Stomach (tissue), 9 donors: Measurements from ENCODE around the gene GUCY1A2. TPM values are rescaled to one million over a fixed set of nuclear protein-coding genes. Genes with fewer than 3 reads are reported as not detected.
A peak's percentile ranks its signal among the peaks of the same experiment; 100 is the strongest.

ENCODE experiments used
- DNase-seq, 2 donors: peaks; one replicate each; pipeline versions ENCODE4 v3.0.0 to v3.0.0-alpha.2; 2013 to 2019
- H3K27ac ChIP-seq, 5 donors: fragments of 200-600 bp in 4 of 5; sonication (generic) in 4 of 5; one replicate each; pipeline ENCODE4 v1.5.1; 2013 to 2019; ENCODE audit warnings: mild to moderate bottlenecking in 1 of 5, moderate library complexity in 1 of 5
- H3K27me3 ChIP-seq, 3 donors: fragments of 200-600 bp; sonication (generic); one replicate each; pipeline ENCODE4 v1.5.1; 2017 to 2019; ENCODE audit warnings: mixed run types in 1 of 3
- H3K36me3 ChIP-seq, 4 donors: fragments of 200-600 bp; sonication (generic); 1 replicate in 3 of 4; 2 replicates in 1 of 4; pipeline ENCODE4 v1.5.1; 2016 to 2019
- H3K4me1 ChIP-seq, 4 donors: fragments of 200-600 bp; sonication (generic); one replicate each; pipeline ENCODE4 v1.5.1; 2016 to 2019
- H3K4me3 ChIP-seq, 4 donors: fragments of 200-600 bp; sonication (generic) in 3 of 4; one replicate each; pipeline ENCODE4 v1.5.1; 2016 to 2019; ENCODE audit warnings: mild to moderate bottlenecking in 1 of 4
- H3K9me3 ChIP-seq, 4 donors: fragments of 200-600 bp; sonication (generic); one replicate each; pipeline ENCODE4 v1.5.1; 2016 to 2019
- CTCF ChIP-seq, 7 experiments: fragments of 450-650 bp in 4 of 7; fragments of 200-600 bp in 3 of 7; sonication (generic) in 3 of 7; IDR thresholded peaks; one replicate each; pipeline ENCODE4 v1.5.1; 2016 to 2019; ENCODE audit warnings: antibody characterized with exemption in 7 of 7, control low read depth in 2 of 7, mild to moderate bottlenecking in 1 of 7
- EP300 ChIP-seq: sonication (generic); formaldehyde crosslinking; IDR thresholded peaks from one replicate; pipeline ENCODE4 v1.6.1; 2017; ENCODE audit warnings: antibody characterized with exemption
- POLR2A ChIP-seq, 4 donors: fragments of 450-650 bp; IDR thresholded peaks; one replicate each; pipeline ENCODE4 v1.6.1; 2016; ENCODE audit warnings: antibody characterized with exemption in 4 of 4, control low read depth in 2 of 4, mild to moderate bottlenecking in 1 of 4, moderate library complexity in 1 of 4
- POLR2AphosphoS5 ChIP-seq, 3 donors: sonication (generic); formaldehyde crosslinking; IDR thresholded peaks; one replicate each; pipeline ENCODE4 v1.6.1; 2016; ENCODE audit warnings: antibody characterized with exemption in 3 of 3
- WGBS, 5 donors: extraction: QIAGEN DNeasy Blood & Tissue Kit in 3 of 5; methylation state at CpG; one replicate each; pipeline versions ENCODE4 v1.1.5 to v1.1.7; 2013 to 2018; 5-methylcytosine and 5-hydroxymethylcytosine counted together
- intact Hi-C: fragments of 100-400 bp; cut with DNase I; formaldehyde crosslinking; loops from one replicate; pipeline ENCODE4 v1.15.1; 2023; ENCODE audit warnings: low total_unique reads
- polyA plus RNA-seq, 3 donors: library from polyadenylated mRNA; stranded (reverse); fragments of 200-250 nt; gene quantifications; one replicate each; pipeline ENCODE4 v1.2.3, GENCODE V29; 2013
- total RNA-seq, 5 donors: library from RNA; depleted of rRNA; stranded (reverse); fragments of >200 nt; gene quantifications; one replicate each; pipeline versions ENCODE4 v1.1.0 to v1.2.3, GENCODE V29; 2014 to 2016
- donor health status: healthy with polysubstance abuse.
- donor health status: Bipolar disorder and iron deficiency.
- donor health status: healthy.

The GUCY1A2 gene
- total and polyA plus RNA-seq, 8 donors = 0.10 to 15.1 (median 4.3) TPM

GRCh38 chr11:106998116-106998915 lies 20.0 kb downstream of the GUCY1A2 start:
- H3K36me3 ChIP-seq = no peaks in the 10 kb centered on the region
- H3K4me3 ChIP-seq = no peak overlapping the region
- no peak overlapping the region for H3K27ac ChIP-seq
- 70 to 79% (median 73%) methylated on average over 4 of the region's 4 CpGs for WGBS, 5 donors
- no peaks in the 10 kb centered on the region for H3K27me3 ChIP-seq
- no peaks in the 10 kb centered on the region for H3K4me1 ChIP-seq
- TF ChIP-seq CTCF (IDR thresholded peaks at IDR 0.05) = no peak
- no peak for TF ChIP-seq POLR2AphosphoS5 (IDR thresholded peaks at IDR 0.05)
- TF ChIP-seq POLR2A (IDR thresholded peaks at IDR 0.05) = no peak
- TF ChIP-seq EP300 = no peak
- H3K9me3 ChIP-seq = no peaks in the 10 kb centered on the region
- DNase-seq = no peak
- intact Hi-C loops = no loop called here

- intact Hi-C loops = no loop called here
- no peak overlapping the region for H3K27ac ChIP-seq
- no peak for DNase-seq
- H3K9me3 ChIP-seq = no peaks in the 10 kb centered on the region
- H3K4me1 ChIP-seq = no peaks in the 10 kb centered on the region
- no peaks in the 10 kb centered on the region for H3K27me3 ChIP-seq
- TF ChIP-seq EP300 (no peak), POLR2A (IDR thresholded peaks at IDR 0.05) (no peak), CTCF (IDR thresholded peaks at IDR 0.05) (no peak), POLR2AphosphoS5 (IDR thresholded peaks at IDR 0.05) (no peak)
- H3K36me3 ChIP-seq = no peaks in the 10 kb centered on the region
- WGBS, 5 donors = 78 to 85% (median 80%) methylated on average over 3 of the region's 3 CpGs
- no peak overlapping the region for H3K4me3 ChIP-seq
These were observed 21.0 kb downstream of the GUCY1A2 start for GRCh38 chr11:106997227-106997626.

GRCh38 chr11:106996691-106997090 lies 21.6 kb downstream of the GUCY1A2 start:
- Histone ChIP-seq H3K36me3 (no peaks in the 10 kb centered on the region), H3K4me1 (no peaks in the 10 kb centered on the region), H3K27me3 (no peaks in the 10 kb centered on the region), H3K27ac (no peak overlapping the region), H3K4me3 (no peak overlapping the region), H3K9me3 (no peaks in the 10 kb centered on the region)
- intact Hi-C loops = no loop called here
- WGBS, 5 donors = 66 to 78% (median 69%) methylated on average over 3 of the region's 3 CpGs
- DNase-seq = no peak
- TF ChIP-seq POLR2A (IDR thresholded peaks at IDR 0.05) (no peak), CTCF (IDR thresholded peaks at IDR 0.05) (no peak), POLR2AphosphoS5 (IDR thresholded peaks at IDR 0.05) (no peak)

- intact Hi-C loops = no loop called here
- 70 to 90% (median 88%) methylated on average over 10 of the region's 10 CpGs for WGBS, 5 donors
- Histone ChIP-seq H3K27ac (no peak overlapping the region), H3K4me3 (no peak overlapping the region), H3K36me3 (no peaks in the 10 kb centered on the region), H3K27me3 (no peaks in the 10 kb centered on the region), H3K9me3 (no peaks in the 10 kb centered on the region), H3K4me1 (no peaks in the 10 kb centered on the region)
- TF ChIP-seq POLR2A (IDR thresholded peaks at IDR 0.05) (no peak), POLR2AphosphoS5 (IDR thresholded peaks at IDR 0.05) (no peak), EP300 (no peak), CTCF (IDR thresholded peaks at IDR 0.05) (no peak)
- peak in 1 of 2 donors; percentile 51 for DNase-seq
These were observed 27.9 kb downstream of the GUCY1A2 start for GRCh38 chr11:106990331-106990730.
